ENCODE results near the gene HINT2. TPM values are rescaled to one million over a fixed set of nuclear protein-coding genes. Genes with fewer than 3 reads are reported as not detected.

Gene HINT2
- total RNA-seq, 4 donors from 2014 or later, result 19.8 to 49.7 (median 40.6) TPM

- TF ChIP-seq CTCF (IDR thresholded peaks at IDR 0.05), result no peak
- DNase-seq (ENCODE audit: low spot score) (no peak), ATAC-seq (ENCODE audit: low FRiP score) (no peak)
Measured at GRCh38 chr9:35769763-35770162, 45.1 kb downstream of the HINT2 start.

DNA sequence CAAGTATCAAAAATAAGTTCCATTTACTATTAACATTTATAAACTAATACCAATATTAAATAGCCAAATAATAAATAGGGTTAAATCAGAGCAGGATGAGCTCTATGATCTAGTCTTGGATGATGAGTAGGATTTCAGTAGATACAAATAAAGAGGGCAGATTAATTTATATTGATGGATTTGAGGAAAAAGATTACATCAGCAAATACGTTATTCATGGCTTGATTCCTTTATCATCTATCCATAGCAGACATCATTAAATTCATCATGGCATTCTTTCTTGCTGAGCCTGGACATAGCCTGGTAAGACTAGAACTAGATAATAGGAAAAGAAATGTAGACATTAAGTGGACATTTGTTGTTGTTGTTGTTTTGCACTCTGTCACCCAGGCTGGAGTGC lies 47.4 kb downstream of the HINT2 start:
- no peak for TF ChIP-seq CTCF (IDR thresholded peaks at IDR 0.05)
- no peak for ATAC-seq (ENCODE audit: low FRiP score)

DNA sequence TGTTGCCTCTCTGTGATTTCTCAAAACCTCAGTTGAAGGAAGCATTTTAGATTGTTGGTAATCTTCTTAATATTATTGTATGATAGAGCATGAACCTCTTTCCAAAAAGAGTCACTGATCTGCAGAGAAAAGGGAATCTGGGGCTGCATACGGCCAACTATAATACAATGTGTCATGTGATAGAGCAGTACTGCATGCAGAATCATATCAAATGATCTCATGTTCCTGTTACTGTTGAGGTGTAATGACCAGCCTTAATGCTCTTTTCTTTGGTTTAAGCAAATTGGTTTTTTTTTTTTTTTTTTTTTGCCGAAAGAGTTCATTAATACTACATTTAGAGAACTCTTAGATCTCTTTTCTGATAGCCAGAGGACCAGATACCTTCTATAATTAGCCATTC lies 47.8 kb downstream of the HINT2 start:
- TF ChIP-seq CTCF (IDR thresholded peaks at IDR 0.05), result no peak
- DNase-seq (ENCODE audit: low spot score) (no peak), ATAC-seq (ENCODE audit: low FRiP score) (no peak)

More for the DNA sequence above, 47.4 kb downstream of the HINT2 start:
- no peak for DNase-seq (ENCODE audit: low spot score)

DNA sequence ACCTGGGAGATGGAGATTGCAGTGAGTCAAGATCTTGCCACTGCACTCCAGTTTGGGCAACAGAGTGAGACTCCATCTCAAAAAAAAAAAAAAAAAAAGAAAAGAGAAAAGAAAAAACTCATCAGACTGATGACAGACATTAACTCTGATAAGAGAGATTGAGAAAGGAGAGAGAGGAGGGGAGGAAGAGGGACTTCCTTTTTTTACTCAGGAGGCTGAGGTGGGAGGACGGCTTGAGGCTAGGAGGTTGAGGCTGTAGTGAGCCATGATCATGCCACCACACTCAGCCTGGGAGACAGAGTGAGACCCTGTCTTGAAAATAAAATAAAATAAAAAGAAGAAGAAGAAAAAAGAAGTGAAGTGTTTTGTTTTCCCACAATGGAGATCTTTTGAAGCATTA lies 51.0 kb downstream of the HINT2 start:
- TF ChIP-seq CTCF (IDR thresholded peaks at IDR 0.05), result no peak
- ATAC-seq (ENCODE audit: low FRiP score) (no peak), DNase-seq (ENCODE audit: low spot score) (no peak)

GRCh38 chr9:35763181-35763580 lies 51.7 kb downstream of the HINT2 start:
- DNase-seq (ENCODE audit: low spot score) (no peak), ATAC-seq (ENCODE audit: low FRiP score) (no peak)
- TF ChIP-seq CTCF (IDR thresholded peaks at IDR 0.05), result no peak

Small RNAs within 50 kb of the gene (small RNA-seq; reads per million reads assigned to genes)
- not detected for gene HINT2

Other genes with a start within 250 kb of the HINT2 start
- gene TESK1, start 209.8 kb downstream of the HINT2 start, total RNA-seq, result 10 to 100 TPM; 29.6 to 53.0 (median 36.5) TPM
- 10 to 100 TPM in 1 of 4 donors, 1 to 10 TPM in 3; 1.6 to 15.5 (median 4.9) TPM for gene CD72, start 196.6 kb downstream of the HINT2 start, total RNA-seq
- 1 to 10 TPM in 3 of 4 donors, under 1 TPM in 1; 0.74 to 5.2 (median 1.1) TPM for gene SIT1, start 164.1 kb downstream of the HINT2 start, total RNA-seq
- gene RMRP, start 157.0 kb downstream of the HINT2 start, total RNA-seq, result 1,000 to 10,000 TPM in 3 of 4 donors, 100 to 1,000 TPM in 1; 841 to 3,200 (median 2,180) TPM
- gene CCDC107, start 156.8 kb downstream of the HINT2 start, total RNA-seq, result 100 to 1,000 TPM in 1 of 4 donors, 10 to 100 TPM in 3; 35.8 to 108 (median 52.5) TPM
- gene ARHGEF39, start 149.8 kb downstream of the HINT2 start, total RNA-seq, result 1 to 10 TPM in 1 of 4 donors, under 1 TPM in 2, not detected in 1; 0.36 to 2.8 (median 0.65) TPM
- gene CA9, start 141.1 kb downstream of the HINT2 start, total RNA-seq, result 10 to 100 TPM in 1 of 4 donors, 1 to 10 TPM in 1, under 1 TPM in 1, not detected in 1; 0.82 to 35.4 (median 2.0) TPM
- 100 to 1,000 TPM; 150 to 301 (median 237) TPM for gene TPM2, start 125.1 kb downstream of the HINT2 start, total RNA-seq
- 100 to 1,000 TPM; 301 to 553 (median 412) TPM for gene TLN1, start 82.8 kb downstream of the HINT2 start, total RNA-seq
- gene CREB3, start 82.4 kb downstream of the HINT2 start, total RNA-seq, result 10 to 100 TPM; 43.2 to 48.3 (median 45.8) TPM
- 10 to 100 TPM; 33.7 to 94.7 (median 57.9) TPM for gene GBA2, start 65.8 kb downstream of the HINT2 start, total RNA-seq
- 10 to 100 TPM; 12.7 to 19.2 (median 17.5) TPM for gene RGP1, start 65.8 kb downstream of the HINT2 start, total RNA-seq
- gene MSMP, start 60.8 kb downstream of the HINT2 start, total RNA-seq, result not detected
- 10 to 100 TPM; 13.7 to 28.2 (median 24.3) TPM for gene NPR2, start 23.5 kb downstream of the HINT2 start, total RNA-seq
- 1 to 10 TPM in 2 of 4 donors, under 1 TPM in 1, not detected in 1; 0.65 to 2.8 (median 2.0) TPM for gene SPAG8, start 2.8 kb downstream of the HINT2 start, total RNA-seq
- not detected for gene FAM221B, start 13.7 kb upstream of the HINT2 start, total RNA-seq
- 10 to 100 TPM in 1 of 4 donors, 1 to 10 TPM in 3; 2.7 to 13.2 (median 4.6) TPM for gene TMEM8B, start 14.2 kb upstream of the HINT2 start, total RNA-seq
- gene OR13J1, start 55.4 kb upstream of the HINT2 start, total RNA-seq, result not detected
- gene HRCT1, start 91.2 kb upstream of the HINT2 start, total RNA-seq, result 10 to 100 TPM in 2 of 4 donors, 1 to 10 TPM in 2; 5.1 to 17.5 (median 11.3) TPM
- 10 to 100 TPM in 3 of 4 donors, 1 to 10 TPM in 1; 5.6 to 70.1 (median 18.4) TPM for gene SPAAR, start 94.4 kb upstream of the HINT2 start, total RNA-seq
- not detected for gene OR2S2, start 143.1 kb upstream of the HINT2 start, total RNA-seq
- 10 to 100 TPM; 15.0 to 27.7 (median 21.7) TPM for gene RECK, start 221.9 kb upstream of the HINT2 start, total RNA-seq